SH-SY5Y (cell line): Measurements from ENCODE around the gene RXRA.
A peak's percentile ranks its signal among the peaks of the same experiment; 100 is the strongest.

Experiments
- GATA2 ChIP-seq: IDR thresholded peaks from 2 replicates; pipeline ENCODE4 v1.6.1; 2011; ENCODE audit warnings: mild to moderate bottlenecking, low read depth, low read length
- GATA3 ChIP-seq: IDR thresholded peaks from 2 replicates; pipeline ENCODE4 v1.6.1; 2011; ENCODE audit warnings: low read depth, mild to moderate bottlenecking, low read length, moderate library complexity

RXRA gene

GRCh38 chr9:134353539-134353938 is 27.3 kb downstream of the RXRA start:
- TF ChIP-seq GATA2 (no peak), GATA3 (no peak)

DNA sequence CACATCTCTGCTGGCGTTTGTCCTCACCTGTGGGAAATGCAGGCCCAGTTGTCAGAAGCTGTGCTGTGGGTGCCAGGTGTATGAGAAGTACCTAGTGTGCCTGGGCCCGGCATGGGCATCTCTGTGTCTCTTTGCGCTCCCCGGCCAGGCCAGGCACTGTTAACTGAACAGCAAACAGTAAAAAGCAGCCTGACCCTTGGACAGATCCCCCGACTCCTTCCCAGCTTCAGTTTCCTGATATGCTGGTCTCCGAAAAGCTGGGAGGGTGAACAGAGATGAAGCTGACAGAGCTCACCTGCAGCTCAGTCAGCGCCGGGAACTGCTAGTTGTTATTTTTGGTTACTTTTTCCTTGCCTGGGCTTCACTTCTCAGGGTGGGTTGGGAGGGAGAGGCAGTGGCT is 28.9 kb downstream of the RXRA start:
- TF ChIP-seq GATA3, result no peak
- TF ChIP-seq GATA2, result no peak

DNA sequence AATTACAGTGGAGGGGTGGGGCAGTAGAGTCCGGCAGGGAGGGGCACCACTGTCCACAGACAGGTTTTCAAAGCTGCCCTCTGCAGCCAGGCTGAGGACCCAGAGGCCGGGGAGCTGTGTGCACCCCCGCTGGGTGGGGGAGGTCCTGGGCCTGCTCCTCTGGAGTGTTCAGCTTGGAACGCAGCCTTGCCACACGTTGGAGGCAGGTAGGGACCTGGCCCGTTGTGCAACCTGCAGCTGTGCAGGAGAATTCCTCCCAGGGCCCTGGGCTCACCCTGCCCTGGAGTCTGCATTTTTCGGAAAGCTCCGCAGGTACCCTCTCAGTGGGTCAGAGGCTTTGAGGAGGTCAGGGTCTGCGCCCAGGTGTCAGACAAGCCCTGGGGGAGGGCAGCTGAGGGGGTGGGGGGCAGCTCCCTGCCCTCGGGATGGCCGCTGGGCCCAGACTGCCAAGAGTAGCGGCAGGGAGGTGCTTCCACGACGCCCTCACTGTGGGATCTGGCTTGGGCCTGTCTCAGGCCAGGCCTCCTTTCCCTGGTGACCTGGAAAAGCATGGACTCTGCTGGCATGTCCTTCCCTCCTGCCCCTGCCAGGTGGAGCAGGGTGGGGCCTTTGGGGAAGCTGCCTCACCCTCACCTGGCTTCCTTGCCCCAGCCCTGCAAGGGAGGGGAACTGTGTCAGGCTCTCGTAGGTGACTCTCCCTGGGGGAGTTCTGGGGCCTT is 29.5 kb downstream of the RXRA start:
- TF ChIP-seq GATA2 (no peak), GATA3 (no peak)

GRCh38 chr9:134356496-134357470 is 30.5 kb downstream of the RXRA start:
- peak; percentile 99 for TF ChIP-seq GATA2
- TF ChIP-seq GATA3, result no peak; the same call in 1 of the 2 replicates

DNA sequence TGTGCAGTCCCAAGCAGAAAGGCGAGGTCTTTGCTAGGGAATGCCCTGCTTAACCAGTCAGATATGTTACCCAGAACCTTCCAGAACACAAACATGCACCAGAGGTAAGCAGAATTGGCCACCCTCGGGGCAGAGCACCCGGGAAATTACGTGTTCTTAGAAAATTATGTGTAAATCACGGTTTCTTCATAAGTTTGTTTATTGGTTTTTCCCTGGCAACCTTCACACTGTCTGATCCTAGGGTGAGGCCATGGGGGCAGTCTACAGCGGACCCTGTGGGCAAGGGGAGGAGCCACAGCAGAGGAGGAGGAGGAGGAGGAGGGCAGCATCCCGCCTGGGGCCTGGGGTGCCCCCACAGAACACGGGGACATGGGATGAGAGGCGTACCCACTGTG is 31.4 kb downstream of the RXRA start:
- no peak for TF ChIP-seq GATA3
- TF ChIP-seq GATA2, result no peak

- no peak for TF ChIP-seq GATA2
- no peak for TF ChIP-seq GATA3
Observed at GRCh38 chr9:134358026-134358661, 31.9 kb downstream of the RXRA start.

- TF ChIP-seq GATA2 (no peak), GATA3 (no peak)
Observed at GRCh38 chr9:134358662-134359319, 32.5 kb downstream of the RXRA start.

- TF ChIP-seq GATA3 (no peak), GATA2 (no peak)
Observed at GRCh38 chr9:134359493-134360179, 33.4 kb downstream of the RXRA start.

- TF ChIP-seq GATA3, result no peak
Observed at GRCh38 chr9:134360180-134360759, 34.0 kb downstream of the RXRA start.

- TF ChIP-seq GATA2 (peak; percentile 99), GATA3 (no peak)
Observed at GRCh38 chr9:134360897-134361296, 34.6 kb downstream of the RXRA start.

GRCh38 chr9:134361426-134361825 is 35.2 kb downstream of the RXRA start:
- TF ChIP-seq GATA2, result no peak

DNA sequence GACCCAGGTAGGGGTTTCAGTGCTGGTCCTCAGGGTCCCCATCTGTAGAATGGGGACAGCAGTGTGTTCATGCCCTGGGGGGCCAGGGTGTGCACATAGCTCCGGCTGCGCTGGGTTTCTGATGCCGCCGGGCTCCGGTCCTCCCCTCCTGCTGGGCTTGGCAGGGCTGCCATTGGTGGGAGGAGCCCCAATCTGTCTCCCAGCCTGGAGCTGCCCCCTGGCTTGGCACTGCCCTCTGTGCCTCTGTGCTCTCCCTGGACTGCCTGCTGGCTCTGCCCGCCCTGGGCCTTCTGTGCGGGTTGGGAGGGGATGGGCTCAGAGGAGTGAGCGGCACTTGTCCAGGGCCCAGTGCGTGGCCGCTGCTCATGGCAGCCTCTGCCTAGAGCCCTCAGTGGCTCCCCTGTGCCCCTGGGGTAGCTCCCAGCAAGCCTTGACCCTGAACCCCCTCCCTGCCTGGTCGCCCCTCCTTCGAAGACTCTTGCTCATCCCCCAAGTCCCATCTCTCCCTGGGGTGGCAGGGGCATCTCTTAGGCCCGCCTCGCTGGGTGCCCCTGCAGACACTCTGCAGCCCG is 35.7 kb downstream of the RXRA start:
- TF ChIP-seq GATA2, result no peak
- no peak for TF ChIP-seq GATA3

DNA sequence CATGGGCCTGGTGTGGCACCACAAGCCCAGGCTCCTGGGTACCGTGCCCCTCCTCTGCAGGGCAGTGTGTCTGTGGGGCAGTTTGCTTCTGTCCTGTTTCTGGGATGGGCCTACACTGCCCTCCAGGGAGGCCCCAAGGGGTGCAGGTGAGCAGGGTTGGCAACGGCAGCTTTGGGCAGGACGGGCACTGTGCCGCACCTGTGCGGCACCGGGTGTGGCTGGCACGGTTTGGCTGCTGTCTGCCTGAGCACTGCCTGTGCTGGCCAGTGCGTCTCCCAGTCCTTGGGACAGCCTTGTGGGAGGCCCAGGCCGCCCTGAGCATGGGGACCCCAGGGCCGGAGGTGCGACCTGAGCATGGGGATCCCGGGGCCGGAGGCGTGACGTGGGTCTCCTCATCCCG is 37.2 kb downstream of the RXRA start:
- TF ChIP-seq GATA2 (no peak), GATA3 (no peak)
